Pulmonary artery endothelial cell (primary cell): ENCODE measurements around the gene OTOF. TPM values are rescaled to one million over a fixed set of nuclear protein-coding genes. Genes with fewer than 3 reads are reported as not detected.
"Not testable (repeated sequence)": the region's sequence is repeated elsewhere in the genome, so short reads cannot be mapped to it uniquely, and the experiment has no call there.

Source experiments
- DNase-seq: peaks from one replicate; pipeline ENCODE4 v3.0.0-alpha.2; 2011; ENCODE audit warnings: low read depth, low spot score
- total RNA-seq: library from RNA; depleted of rRNA; stranded (reverse); fragments of >200 nt; gene quantifications from 2 replicates; pipeline ENCODE4 v1.2.3, GENCODE V29; 2014

OTOF gene
- total RNA-seq, 1 donor from 2014 or later = 0.26 TPM

DNA sequence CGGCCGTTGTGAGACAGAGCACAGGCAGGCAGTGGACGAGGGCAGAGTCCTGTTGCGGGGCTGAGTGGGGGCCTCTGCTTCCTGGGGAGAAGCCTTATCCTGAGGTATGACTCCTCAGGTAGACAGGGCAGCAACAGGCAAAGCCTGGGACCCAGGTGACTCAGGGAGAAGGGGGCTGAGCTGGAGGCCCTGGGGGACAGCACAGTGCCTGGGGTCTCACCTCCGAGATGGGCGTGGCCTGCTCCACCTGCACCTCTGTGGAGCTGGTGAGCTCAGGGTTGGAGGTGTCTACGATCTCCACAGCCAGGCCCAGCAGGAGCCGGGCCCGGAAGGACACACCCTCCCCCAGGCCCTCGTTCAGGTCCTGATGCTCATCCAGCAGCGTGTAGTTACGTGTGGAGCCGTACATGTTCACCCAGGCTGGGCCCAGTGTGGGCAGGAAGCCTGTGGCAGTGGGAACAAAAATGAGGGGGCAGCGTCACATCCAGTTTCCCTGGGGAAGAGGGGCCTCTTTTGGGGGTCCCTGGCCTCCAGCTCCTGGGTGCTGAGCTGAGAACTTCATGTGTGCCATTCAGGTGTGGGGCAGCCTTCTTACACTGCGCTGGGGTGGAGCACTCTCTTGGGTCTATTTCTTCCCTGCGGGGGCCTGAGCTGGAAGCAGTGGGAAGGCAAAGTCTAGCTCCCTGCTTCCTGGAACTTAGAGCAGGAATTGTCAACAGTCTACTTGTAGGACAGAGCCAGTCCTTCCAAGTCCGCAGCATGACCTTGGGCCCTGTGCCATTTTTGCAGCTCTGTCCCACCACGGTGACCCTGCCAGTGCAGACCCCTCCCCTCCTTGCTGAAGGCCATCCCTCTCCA, 2.9 kb upstream of the OTOF start:
- DNase-seq = no peak

DNA sequence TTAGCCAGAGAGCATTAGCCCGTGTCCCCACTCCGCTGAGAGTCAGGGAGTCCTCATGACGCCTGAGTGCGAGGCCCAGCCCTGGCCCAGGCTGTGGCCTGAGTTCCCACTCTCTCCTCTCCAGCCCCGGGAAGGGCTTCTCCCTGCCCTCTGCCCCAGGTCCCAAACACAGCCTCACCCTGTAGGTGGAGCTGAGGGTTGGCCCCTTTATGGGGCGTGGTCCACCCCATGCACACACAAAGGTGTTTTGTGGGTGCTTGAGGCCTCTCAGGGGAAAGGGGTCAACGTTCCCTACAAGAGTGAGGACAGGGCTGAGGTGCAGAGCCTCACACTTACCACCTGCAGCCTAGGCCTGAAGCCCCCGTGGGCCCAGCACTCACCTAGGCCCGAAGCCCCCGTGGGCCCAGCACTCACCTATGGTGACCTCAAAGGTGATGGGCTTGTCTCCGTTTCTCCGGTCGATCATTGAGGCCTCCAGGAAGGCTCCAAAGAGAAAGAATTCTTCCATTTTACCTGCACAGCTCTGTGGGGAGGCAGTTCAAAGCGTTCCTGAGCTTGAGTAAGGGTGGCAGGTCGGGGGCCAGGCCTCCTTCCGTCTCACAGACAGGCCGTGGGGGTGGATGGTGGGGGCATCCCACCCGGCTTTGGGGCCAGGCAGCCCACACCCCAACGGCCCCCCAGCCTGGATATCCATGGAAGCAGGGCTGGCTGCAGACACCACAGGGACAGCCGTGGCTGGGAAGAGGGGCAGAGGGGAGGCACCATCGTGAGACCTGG, 2.1 kb upstream of the OTOF start:
- no peak for DNase-seq

DNA sequence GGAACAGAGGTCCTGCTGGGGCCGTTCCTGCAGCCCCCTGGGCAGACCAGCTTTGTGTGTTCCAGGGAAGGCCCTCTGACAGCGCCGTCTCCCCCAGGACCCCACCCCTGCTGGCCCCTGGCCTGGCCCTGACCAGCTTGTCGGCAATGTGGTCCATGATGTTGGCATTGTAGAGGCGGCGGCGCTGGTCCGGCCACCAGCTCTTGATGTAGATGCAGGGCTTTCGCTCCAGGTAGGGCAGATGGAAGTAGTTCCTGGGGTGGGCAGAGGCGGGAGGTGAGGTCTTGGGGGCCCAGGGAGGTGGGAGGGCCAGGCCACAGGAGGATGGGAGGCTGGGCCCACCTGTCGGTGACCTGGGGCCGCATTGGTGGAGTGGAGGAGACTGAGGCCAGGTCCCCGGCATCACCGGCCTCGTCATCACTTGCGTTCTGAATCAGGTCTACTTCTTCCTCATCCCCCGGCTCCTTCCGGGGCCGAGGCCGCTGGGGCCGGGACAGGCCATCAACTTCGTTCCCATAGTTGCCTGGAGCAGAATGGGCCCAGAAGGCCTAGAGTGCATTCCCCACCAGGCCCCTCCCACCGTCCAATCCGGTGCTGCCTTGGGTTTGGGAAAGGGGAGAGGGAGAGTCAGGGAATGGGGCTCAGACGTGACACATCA, 1.3 kb upstream of the OTOF start:
- no peak for DNase-seq

DNA sequence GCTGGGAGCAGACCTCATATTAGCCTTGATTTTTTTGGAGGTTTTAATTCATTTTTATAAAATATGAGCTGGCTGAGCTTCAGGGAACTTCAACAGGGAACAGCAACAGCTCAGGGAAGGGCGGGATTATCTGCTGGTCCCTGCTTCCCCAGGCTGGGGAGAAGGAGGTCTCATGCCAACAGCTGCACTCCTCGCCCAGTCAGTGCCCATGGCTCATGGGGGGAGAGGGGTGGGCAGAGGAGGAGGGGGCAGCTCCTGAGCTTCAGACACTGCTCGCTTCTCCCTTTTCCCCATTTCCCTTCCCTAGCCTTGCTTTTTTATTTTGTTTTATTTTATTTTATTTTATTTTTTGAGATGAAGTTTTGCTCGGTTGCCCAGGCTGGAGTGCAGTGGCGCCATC, 442 bp upstream of the OTOF start:
- no peak for DNase-seq

DNA sequence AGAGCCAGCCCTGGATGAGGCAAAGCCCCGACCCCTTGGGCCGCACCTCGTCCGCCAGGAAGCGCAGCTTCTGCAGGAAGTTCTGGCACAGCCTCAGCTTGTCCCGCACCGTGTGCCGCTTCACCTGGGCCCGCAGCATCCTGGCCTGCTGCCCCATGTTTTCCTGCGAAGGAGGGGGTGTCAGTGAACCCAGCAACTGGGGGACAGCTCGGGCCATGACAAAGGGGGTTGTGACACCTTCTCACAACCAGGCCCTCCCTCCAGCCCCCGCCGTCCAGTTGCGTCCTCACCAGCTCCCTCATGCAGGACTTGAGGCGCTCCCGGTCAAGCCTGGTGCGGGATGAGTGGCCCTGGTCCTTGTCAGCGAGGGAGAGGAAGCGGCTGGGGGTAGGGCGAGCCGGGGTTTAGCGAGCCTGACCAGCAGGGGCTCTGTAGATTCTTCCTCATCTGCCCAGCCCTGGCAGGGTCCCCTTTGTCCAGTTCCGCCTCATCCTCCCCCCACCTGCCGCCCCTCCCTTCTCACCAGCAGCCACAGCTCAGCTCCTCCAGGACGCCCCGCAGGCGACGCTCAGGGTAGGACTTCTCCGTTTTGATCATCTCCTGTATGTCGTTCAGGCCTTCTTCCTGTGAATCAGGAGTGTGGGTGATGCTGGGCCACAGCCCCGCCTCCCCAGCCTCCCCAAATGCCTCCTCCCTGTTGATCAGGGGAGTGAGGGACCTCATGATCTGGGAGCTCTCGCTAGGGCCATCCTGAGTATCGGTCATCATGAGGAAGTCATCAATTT, 606 bp downstream of the OTOF start:
- DNase-seq = no peak

DNA sequence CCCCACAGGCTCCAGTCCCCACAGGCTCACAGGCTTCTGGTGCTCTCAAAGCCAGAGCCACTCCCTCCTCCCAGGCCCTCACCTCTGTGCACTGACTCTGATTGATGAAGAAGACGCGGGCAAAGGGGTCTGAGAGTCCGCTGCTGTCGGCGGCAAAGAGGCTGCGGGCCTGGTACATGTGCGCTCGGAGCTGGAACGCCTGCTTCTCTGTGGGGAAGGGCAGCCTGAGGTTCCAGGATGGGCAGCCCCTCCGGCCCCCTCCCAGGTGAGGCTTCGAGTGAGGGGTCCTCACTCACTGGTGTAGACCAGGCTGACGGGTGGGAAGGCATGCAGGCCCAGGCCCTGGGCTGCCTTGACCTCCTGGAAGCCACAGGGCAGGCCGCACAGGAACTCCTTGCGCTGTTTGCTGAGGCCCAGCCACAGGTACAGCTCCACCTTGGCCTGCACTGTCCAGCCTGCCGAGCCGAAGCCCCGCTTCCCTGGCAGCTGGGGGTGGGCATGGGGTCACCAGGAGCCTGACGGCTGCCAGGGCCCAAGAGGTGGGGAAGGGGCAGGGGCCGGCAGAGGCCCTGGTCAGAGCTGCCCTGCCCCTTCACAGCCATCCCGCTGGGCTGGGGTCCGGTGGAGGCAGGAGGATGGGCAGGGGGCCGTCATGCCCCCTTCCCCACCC, 2.0 kb downstream of the OTOF start:
- no peak for DNase-seq

DNA sequence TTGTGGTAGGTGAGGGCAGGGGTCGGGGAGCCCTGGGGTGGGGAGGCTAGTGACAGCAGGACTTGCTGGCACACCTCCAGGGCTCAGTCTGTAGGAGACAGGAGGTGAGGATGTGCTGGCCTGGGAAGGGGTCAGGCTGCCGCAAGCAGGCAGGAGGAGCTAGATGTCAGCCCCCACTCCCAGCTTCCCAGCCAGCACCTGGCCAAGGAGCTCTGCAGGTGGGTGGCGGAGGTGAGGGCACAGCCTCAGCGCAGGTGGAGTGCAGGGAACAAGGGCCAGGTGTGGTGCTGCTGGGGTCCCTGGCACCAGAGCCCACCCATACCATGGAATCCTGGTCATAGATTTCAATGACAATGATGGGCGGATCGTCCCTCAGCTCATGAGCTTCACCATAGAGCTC, 2.9 kb downstream of the OTOF start:
- no peak for DNase-seq

DNA sequence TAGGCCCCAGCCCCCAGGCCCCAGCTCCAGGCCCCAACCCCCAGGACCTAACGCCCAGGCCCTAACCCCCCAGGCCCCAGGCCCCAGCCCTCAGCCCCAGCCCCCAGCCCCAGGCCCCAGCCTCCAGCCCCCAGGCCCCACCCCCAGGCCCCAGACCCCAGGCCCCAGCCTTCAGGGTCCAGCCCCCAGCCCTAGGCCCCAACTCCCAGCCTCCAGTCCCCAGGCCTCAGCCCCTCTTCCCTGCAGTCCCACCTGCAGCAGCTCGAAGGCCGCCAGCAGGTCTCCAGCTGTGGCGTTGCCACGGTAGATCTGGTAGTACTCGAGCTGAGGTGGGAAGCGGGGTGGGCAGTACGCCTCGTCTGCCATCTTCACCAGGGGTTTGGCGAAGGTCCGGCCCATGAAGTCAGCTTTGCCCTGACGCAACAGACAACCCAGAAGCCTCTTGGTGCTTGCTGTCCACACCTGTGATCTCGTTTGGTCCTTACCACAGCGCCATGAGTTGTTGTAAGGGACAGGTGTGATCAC, 3.6 kb downstream of the OTOF start:
- DNase-seq = no peak

DNA sequence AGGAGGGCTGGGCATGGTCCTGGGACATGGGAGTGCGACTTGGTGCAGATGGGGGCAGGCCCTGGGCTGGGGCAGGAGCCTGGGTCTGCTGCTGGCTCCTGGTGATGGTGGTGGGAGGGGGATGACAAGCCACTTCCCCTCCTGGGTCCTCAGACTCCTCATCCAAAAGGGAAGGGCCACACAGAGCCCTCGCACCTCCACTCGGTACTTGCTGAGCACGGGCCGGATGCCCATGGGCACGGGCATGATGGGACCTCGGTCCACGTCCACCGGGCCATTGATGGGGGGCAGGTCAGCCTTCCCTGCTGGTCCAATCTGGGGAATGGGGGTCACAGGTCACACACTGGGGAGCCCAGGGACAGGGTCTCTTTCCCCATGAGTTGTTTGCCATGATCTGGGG, 4.1 kb downstream of the OTOF start:
- DNase-seq = no peak

DNA sequence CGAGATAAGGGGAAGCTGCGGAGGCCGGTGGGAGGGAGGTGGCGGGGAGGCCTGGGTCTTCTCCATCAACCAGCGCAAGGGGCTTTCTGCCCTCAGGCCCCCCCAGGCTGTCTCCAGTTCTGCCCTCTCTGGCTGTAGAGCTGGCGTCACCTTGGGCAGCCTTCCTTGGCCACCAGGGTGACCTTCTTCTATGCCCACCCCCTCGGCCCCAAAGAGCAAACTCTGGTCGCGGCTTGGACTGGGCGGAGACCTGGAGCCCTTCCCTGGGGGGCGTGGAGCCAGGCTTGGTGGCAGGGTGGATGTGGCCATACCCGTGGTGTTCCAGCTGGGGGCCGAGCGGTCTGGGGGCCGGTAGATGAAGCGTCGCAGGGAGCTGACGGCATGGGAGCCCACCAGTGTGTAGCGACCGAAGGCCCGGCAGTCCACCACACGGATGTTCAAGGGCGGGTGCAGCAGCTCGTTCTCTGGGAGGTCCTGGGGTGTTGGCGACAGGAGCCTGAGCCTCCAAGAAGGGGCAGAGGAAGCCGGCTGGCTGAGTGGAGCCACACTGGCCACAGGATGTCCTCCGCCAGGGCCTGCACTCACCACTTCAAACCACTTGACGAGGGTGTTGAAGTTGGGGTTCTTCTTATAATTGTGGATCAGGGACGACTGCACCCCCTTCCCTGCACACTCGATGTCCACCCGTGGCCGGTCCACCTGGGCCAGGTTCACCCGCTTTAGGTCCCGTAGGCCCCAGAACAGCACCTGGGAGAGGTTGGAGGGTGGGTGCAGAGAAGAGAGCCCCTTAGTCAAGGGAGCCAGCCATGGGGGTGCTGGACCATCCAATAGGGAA, 4.9 kb downstream of the OTOF start:
- DNase-seq = no peak

DNA sequence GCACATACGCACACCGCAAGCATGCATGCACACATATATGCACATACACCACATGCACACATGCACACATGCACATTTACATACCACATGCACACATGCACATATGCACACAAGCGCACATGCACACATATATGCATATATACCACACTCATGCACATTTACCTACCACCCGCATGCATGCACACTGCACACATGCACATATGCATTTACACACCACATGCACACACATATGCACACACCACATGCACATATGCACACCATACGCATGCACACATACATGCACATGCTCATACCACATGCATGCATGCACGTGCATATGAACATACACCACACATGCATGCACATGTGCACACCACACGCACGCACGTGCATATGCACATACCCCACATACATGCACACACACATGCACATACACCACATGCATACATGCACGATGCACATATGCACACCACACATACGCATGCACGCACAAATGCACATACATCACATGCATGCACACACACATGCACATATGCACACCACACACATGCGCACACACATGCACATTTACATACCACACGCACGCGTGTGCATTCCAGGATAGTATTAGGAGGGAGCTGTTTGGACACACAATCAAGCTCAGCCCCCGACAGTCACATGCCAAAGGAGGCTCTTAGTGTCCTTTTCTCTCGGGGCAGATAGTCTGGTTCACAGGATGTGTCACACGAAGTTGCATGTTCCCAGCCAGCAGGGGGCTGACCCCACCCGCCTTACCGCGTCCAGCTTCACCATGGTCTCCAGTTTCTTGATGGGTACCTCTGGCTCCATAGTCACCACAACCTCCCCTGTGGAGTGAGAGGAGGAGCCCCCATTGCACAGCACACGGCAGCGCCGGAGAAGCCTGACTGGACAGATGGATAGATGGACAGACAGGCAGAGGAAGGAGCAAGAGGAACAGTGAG, 5.9 kb downstream of the OTOF start:
- DNase-seq = no peak

DNA sequence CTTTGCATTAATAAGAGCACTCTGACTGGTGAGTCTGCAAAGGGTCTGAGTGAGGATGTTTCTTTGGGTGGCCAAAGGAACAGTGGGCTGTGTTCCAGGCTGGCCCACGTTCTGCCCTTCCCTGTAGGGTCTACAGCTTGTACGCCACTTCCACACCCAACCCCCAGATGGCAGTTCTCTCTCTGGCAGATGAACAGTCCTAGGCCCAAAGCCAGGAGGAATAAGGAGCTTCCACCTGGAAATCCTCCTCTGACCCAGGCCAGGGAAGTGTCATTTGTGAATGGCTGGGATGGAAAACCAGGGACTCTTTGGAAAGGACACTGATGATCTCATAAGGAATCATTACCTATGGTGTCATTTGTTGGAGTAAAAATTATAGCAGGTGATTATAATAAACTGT, 6.6 kb downstream of the OTOF start:
- DNase-seq = no peak

DNA sequence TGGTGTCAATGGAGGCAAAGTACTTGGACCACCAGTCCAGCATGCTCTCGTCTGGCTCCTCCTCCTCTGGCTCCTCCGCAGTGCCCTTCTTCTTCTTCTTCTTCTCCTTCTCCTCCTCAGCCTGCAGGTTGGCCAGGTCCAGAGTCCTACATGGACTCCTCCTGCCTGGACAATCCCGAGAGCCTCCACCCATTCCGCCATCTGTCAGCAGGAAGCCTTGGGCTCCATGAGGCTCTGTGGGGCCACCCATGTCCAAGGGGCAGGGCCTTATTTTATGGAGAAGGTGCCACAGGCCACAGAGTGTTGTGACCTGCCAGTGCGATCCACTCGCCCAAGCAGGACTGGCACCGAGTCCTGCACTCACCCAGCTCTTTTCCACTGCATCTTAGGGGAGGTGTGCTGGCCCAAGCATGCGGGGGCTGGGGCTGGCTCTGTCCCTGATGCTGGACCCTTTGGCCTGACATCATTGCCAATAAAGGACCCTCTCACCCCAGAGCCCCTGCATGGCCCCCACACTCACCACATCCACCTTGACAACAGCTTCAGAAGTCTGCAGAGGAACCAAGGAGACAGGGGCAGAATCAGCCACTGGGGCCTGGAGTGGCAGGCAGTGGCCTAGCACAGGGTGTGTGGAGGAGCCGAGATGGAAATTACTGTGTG, 7.2 kb downstream of the OTOF start:
- no peak for DNase-seq

DNA sequence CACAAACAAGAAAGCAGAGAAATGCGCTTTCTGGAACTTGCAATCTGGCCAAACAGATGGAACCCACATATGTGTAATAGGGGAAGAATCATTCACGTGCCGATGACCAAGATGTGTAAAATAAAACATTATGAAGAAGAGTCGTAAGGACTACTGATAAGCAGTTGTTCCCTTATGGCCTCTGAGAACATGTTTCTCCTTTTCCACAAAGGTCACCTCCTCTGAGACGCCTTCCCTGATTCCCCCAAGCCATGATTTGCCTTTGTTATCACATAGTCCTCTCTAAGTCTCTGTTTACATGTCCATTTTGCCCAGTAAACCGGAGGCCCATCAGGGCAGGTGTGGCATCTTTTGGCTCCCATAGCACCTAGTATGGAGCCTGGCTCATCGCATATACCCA, 8.0 kb downstream of the OTOF start:
- no peak for DNase-seq

DNA sequence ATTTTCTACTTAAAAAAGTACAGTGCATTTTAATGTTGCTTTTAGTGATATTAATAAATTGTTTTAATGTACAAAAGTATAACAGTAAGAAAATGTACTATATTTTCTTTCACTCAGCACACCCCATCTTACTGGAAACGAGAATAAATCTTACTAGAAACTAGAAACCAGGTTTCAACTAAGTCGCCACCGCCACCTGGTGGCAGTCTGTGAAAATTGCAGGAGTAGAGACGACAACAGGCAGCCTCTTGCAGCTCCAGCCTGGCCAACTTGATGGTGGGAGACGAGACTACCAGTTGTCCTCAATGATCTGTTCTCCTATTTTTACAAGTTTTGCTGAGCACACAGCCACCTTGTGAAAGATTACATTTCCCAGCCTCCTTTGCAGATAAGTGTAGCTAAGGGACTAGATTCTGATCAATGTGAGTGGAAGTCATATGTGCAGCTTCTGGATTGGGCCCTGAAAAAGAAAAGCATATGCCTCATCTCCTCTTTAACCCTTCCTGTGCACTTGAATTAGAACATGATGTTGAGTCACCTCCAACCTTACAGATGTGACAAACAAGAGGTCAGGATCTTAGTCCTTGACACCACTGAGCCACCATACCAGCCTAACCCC, 8.7 kb downstream of the OTOF start:
- no peak for DNase-seq

DNA sequence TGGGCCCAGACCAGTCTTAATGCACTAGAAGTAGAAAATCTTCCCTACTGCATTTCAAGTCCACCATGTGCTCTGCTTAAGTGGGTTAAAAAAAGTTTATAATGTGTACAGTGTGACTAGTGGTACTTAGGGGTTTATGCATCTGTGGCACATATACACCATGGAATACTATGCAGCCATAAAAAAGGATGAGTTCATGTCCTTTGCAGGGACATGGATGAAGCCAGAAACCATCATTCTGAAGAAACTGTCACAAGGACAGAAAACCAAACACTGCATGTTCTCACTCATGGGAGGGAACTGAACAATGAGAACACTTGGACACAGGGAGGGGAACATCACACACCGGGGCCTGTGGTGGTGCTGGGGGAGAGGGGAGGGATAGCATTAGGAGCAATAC, 9.4 kb downstream of the OTOF start:
- DNase-seq = not testable (repeated sequence)

DNA sequence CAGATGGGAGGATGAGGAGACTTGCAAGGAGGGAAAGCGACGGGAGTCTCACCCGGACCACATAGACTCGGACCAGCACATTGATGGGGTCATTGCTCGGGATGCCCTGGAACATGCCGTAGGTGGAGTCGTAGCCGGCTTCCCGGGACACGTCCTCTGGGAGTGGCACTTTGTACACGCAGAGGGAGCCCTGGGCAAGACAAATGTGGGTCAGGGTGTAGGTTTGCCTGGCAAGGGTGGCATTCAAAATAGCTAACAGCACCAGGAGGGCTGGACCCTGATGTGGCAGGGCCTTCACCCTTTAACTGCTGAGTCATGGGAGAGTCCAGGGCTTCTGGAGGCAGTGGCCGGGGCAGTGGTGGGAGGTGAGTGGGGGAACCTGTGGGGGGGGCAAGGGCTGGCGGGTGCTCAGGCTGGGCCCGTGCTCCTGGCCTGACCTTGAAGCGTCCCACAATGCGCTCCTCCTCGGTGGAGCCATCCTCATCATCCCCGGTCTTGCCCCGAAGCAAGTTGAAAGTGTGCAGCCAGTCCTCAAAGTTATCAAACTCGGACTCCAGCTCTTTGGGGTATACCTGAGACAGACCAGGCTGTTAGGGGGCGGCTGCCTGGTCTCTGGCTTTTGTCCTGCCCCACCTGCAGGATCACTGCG, 11.1 kb downstream of the OTOF start:
- DNase-seq = no peak
